HepG2 (cell line): ENCODE results near the gene FUT4. TPM values are rescaled to one million over a fixed set of nuclear protein-coding genes. Genes with fewer than 3 reads are reported as not detected.

Source experiments
- ARNT ChIP-seq: fragments of 450-650 bp; IDR thresholded peaks from 2 replicates; pipeline ENCODE4 v1.6.1; 2017
- BCL6 ChIP-seq: IDR thresholded peaks from 2 replicates; pipeline ENCODE4 v1.6.1; 2016; ENCODE audit warnings: missing genetic modification reagents, missing compliant biosample characterization
- CBX2 ChIP-seq, 2 experiments: fragments of 200-600 bp in 1 of 2; sonication (generic); formaldehyde crosslinking in 1 of 2; IDR thresholded peaks; 2 replicates each; pipeline versions ENCODE4 v1.7.0 to v1.8.1; 2018 to 2022; ENCODE audit warnings: low read depth in 2 of 2, low read length in 1 of 2, mild to moderate bottlenecking in 1 of 2, missing genetic modification reagents in 1 of 2
- CEBPG ChIP-seq: IDR thresholded peaks from 2 replicates; pipeline ENCODE4 v1.6.1; 2016
- KLF11 ChIP-seq: IDR thresholded peaks from 2 replicates; pipeline ENCODE4 v1.6.1; 2016; ENCODE audit warnings: missing compliant biosample characterization
- MTF2 ChIP-seq: sonication (generic); formaldehyde crosslinking; IDR thresholded peaks from 2 replicates; pipeline ENCODE4 v1.5.0; 2020; ENCODE audit warnings: missing genetic modification reagents, borderline replicate concordance
- RELA ChIP-seq: sonication (generic); formaldehyde crosslinking; IDR thresholded peaks from 2 replicates; pipeline ENCODE4 v1.4.0; 2020; ENCODE audit warnings: missing genetic modification reagents
- RFX5 ChIP-seq: IDR thresholded peaks from 2 replicates; pipeline ENCODE4 v1.6.1; 2011; ENCODE audit warnings: low read depth, low read length, improper control_type of control experiment
- SNAI1 ChIP-seq: sonication (generic); formaldehyde crosslinking; IDR thresholded peaks from 2 replicates; pipeline ENCODE4 v1.5.0; 2020; ENCODE audit warnings: mild to moderate bottlenecking, missing genetic modification reagents, borderline replicate concordance
- ZIK1 ChIP-seq: sonication (generic); formaldehyde crosslinking; IDR thresholded peaks from 2 replicates; pipeline ENCODE4 v1.5.0; 2020; ENCODE audit warnings: mild to moderate bottlenecking, low read depth, missing genetic modification reagents, borderline replicate concordance
- ZNF17 ChIP-seq: sonication (generic); formaldehyde crosslinking; IDR thresholded peaks from 2 replicates; pipeline ENCODE4 v1.5.0; 2020; ENCODE audit warnings: mild to moderate bottlenecking, missing genetic modification reagents
- ZNF296 ChIP-seq: sonication (generic); formaldehyde crosslinking; conservative IDR thresholded peaks from 2 replicates; pipeline ENCODE4 v1.5.0; 2020; ENCODE audit warnings: mild to moderate bottlenecking, missing genetic modification reagents
- ZNF326 ChIP-seq: sonication (generic); formaldehyde crosslinking; IDR thresholded peaks from 2 replicates; pipeline ENCODE4 v1.4.0; 2020; ENCODE audit warnings: missing genetic modification reagents, borderline replicate concordance
- ZNF335 ChIP-seq: sonication (generic); formaldehyde crosslinking; IDR thresholded peaks from 2 replicates; pipeline ENCODE4 v1.4.0; 2020; ENCODE audit warnings: missing genetic modification reagents
- ZNF577 ChIP-seq: sonication (generic); formaldehyde crosslinking; IDR thresholded peaks from 2 replicates; pipeline ENCODE4 v1.4.0; 2020; ENCODE audit warnings: mild to moderate bottlenecking, low read depth, missing genetic modification reagents, borderline replicate concordance
- ZNF589 ChIP-seq: sonication (generic); formaldehyde crosslinking; conservative IDR thresholded peaks from 2 replicates; pipeline ENCODE4 v1.8.0; 2022; ENCODE audit warnings: mild to moderate bottlenecking, moderate library complexity, missing genetic modification reagents
- ZNF678 ChIP-seq: sonication (generic); formaldehyde crosslinking; IDR thresholded peaks from 2 replicates; pipeline ENCODE4 v1.4.0; 2020; ENCODE audit warnings: mild to moderate bottlenecking, missing genetic modification reagents
- ZNF777 ChIP-seq: sonication (generic); formaldehyde crosslinking; IDR thresholded peaks from 2 replicates; pipeline ENCODE4 v1.4.0; 2020; ENCODE audit warnings: missing genetic modification reagents
- ZNF83 ChIP-seq: sonication (generic); formaldehyde crosslinking; IDR thresholded peaks from 2 replicates; pipeline ENCODE4 v1.4.0; 2020; ENCODE audit warnings: missing genetic modification reagents, mild to moderate bottlenecking, borderline replicate concordance
- polyA plus RNA-seq, 8 experiments: library from polyadenylated mRNA; depleted of rRNA in 3 of 8; stranded (reverse) in 7 of 8; unstranded in 1 of 8; fragments of >200 nt; fragmentation: Illumina TruSeq in 4 of 8; extraction: Trizol in 4 of 8; gene quantifications; 2 replicates each; pipeline versions ENCODE4 v1.2.1 to v1.2.3, GENCODE V29; 2011 to 2016; ENCODE audit warnings: low read depth in 4 of 8, missing spikeins in 1 of 8, mixed read lengths in 1 of 8; ENCODE audit not compliant: insufficient read depth in 1 of 8
- total RNA-seq, 5 experiments: library from RNA; depleted of rRNA; stranded (reverse); fragments of >200 nt; fragmentation: Illumina TruSeq; extraction: Trizol; gene quantifications; 2 replicates each; pipeline ENCODE4 v1.2.3, GENCODE V29; 2016; ENCODE audit warnings: low read depth in 1 of 5
- TF ChIP-seq, protein P1 (sequence below): sonication (generic); formaldehyde crosslinking; IDR thresholded peaks from 2 replicates; pipeline ENCODE4 v1.8.0; 2022; ENCODE audit warnings: missing genetic modification reagents, mild to moderate bottlenecking, borderline replicate concordance
- TF ChIP-seq, protein P2 (sequence below): IDR thresholded peaks from 2 replicates; pipeline ENCODE4 v1.6.1; 2016; ENCODE audit warnings: mild to moderate bottlenecking, missing biosample characterization, missing genetic modification reagents
- TF ChIP-seq, protein P3 (sequence below): sonication (generic); formaldehyde crosslinking; IDR thresholded peaks from 2 replicates; pipeline ENCODE4 v1.5.1; 2020; ENCODE audit warnings: mild to moderate bottlenecking, moderate library complexity, missing genetic modification reagents
- TF ChIP-seq, protein P4 (sequence below): sonication (generic); formaldehyde crosslinking; IDR thresholded peaks from 2 replicates; pipeline ENCODE4 v1.8.0; 2022; ENCODE audit warnings: mild to moderate bottlenecking, missing genetic modification reagents, borderline replicate concordance
- TF ChIP-seq, protein P5 (sequence below): sonication (generic); formaldehyde crosslinking; IDR thresholded peaks from 2 replicates; pipeline ENCODE4 v1.4.0; 2020; ENCODE audit warnings: missing genetic modification reagents

The FUT4 gene
- total and polyA plus RNA-seq, 2 of the 13 experiments (the other 11 are each of a cell fraction or from before 2014, with no cell fraction given) = 0.28 to 0.60 TPM

DNA sequence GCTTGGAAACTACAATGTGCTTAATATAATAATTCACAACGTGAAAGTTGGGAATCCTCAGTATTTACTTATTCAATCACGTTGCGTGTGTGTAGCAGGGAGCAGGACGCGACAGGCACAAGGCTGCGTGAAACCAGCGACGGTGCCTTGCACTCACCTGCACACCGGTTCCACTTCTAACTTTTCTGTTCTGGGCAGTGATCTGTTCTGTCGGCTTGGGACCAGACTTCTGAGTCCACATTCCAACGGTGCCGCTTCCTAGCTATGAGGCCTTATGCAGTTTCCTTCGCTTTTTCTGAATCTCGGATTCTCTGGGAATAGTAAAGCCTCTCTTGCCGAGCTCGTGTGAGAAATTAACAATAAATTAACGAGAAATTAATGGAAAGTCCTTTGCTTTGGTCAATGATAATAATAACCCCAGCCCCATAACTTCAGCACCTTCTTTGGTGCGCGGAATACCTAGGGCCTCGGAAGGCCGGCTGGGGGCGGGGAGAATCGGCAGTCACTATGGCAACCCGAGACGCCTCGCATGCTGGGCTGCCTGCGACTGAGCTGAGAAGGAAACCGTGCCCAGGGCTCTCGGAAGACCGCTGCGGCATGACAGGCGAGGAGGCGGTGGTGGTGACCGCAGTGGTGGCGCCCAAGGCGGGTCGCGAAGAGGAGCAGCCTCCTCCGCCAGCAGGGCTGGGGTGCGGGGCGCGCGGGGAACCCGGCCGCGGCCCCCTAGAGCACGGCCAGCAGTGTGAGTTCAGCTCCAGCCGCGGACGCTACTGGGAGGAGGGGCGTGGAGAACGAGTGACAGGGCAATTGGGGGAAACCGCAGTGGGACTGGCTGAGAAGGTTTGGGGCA, 31.6 kb upstream of the FUT4 start, which contains the start of gene C11orf97 (continued):
- TF ChIP-seq, protein P1, sequence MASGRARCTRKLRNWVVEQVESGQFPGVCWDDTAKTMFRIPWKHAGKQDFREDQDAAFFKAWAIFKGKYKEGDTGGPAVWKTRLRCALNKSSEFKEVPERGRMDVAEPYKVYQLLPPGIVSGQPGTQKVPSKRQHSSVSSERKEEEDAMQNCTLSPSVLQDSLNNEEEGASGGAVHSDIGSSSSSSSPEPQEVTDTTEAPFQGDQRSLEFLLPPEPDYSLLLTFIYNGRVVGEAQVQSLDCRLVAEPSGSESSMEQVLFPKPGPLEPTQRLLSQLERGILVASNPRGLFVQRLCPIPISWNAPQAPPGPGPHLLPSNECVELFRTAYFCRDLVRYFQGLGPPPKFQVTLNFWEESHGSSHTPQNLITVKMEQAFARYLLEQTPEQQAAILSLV (CRISPR knock-in tag) = no peak
- TF ChIP-seq ZNF326 (CRISPR knock-in tag) (no peak), ARNT (no peak), ZIK1 (CRISPR knock-in tag) (no peak), CEBPG (no peak), RFX5 (no peak), ZNF335 (no peak), BCL6 (CRISPR knock-in tag) (no peak), RELA (no peak), ZNF777 (CRISPR knock-in tag) (0 out of 2 replicates have a peak, but pooled peaks have one; percentile 23), ZNF83 (CRISPR knock-in tag) (no peak), SNAI1 (CRISPR knock-in tag) (no peak), KLF11 (CRISPR knock-in tag) (no peak), ZNF589 (CRISPR knock-in tag) (no peak), CBX2 (IDR thresholded peaks at IDR 0.05; ENCODE audit: low read depth, low read length) (no peak), CBX2 (CRISPR knock-in tag; IDR thresholded peaks at IDR 0.05; ENCODE audit: low read depth) (no peak), ZNF577 (no peak), ZNF678 (no peak), ZNF17 (CRISPR knock-in tag) (no peak), ZNF296 (no peak), MTF2 (CRISPR knock-in tag) (no peak)
- TF ChIP-seq, protein P2, sequence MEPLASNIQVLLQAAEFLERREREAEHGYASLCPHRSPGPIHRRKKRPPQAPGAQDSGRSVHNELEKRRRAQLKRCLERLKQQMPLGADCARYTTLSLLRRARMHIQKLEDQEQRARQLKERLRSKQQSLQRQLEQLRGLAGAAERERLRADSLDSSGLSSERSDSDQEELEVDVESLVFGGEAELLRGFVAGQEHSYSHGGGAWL (CRISPR knock-in tag) = no peak
- TF ChIP-seq, protein P3, sequence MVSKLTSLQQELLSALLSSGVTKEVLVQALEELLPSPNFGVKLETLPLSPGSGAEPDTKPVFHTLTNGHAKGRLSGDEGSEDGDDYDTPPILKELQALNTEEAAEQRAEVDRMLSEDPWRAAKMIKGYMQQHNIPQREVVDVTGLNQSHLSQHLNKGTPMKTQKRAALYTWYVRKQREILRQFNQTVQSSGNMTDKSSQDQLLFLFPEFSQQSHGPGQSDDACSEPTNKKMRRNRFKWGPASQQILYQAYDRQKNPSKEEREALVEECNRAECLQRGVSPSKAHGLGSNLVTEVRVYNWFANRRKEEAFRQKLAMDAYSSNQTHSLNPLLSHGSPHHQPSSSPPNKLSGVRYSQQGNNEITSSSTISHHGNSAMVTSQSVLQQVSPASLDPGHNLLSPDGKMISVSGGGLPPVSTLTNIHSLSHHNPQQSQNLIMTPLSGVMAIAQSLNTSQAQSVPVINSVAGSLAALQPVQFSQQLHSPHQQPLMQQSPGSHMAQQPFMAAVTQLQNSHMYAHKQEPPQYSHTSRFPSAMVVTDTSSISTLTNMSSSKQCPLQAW (CRISPR knock-in tag) = no peak
- TF ChIP-seq, protein P4, sequence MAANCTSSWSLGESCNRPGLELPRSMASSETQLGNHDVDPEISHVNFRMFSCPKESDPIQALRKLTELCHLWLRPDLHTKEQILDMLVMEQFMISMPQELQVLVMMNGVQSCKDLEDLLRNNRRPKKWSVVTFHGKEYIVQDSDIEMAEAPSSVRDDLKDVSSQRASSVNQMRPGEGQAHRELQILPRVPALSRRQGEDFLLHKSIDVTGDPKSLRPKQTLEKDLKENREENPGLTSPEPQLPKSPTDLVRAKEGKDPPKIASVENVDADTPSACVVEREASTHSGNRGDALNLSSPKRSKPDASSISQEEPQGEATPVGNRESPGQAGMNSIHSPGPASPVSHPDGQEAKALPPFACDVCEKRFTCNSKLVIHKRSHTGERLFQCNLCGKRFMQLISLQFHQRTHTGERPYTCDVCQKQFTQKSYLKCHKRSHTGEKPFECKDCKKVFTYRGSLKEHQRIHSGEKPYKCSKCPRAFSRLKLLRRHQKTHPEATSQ (CRISPR knock-in tag) = no peak
- TF ChIP-seq, protein P5, sequence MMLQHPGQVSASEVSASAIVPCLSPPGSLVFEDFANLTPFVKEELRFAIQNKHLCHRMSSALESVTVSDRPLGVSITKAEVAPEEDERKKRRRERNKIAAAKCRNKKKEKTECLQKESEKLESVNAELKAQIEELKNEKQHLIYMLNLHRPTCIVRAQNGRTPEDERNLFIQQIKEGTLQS = no peak
